HAP-1 (cell line): Measurements from ENCODE around the gene ASPSCR1.

ENCODE experiments used
- DNase-seq, 2 experiments: peaks; one replicate each; pipeline ENCODE4 v3.0.0-alpha.2; 2016 to 2020; ENCODE audit warnings: low spot score in 2 of 2
- H3K27me3 ChIP-seq: fragments of 250-450 bp; sonication (Bioruptor Pico); 2 replicates; pipeline ENCODE4 v1.5.1; 2020; ENCODE audit warnings: low read depth, mild to moderate bottlenecking, moderate library complexity
- H3K36me3 ChIP-seq: fragments of 250-450 bp; sonication (Bioruptor Pico); replicated peaks from 2 replicates; pipeline ENCODE4 v1.5.1; 2020; ENCODE audit warnings: mild to moderate bottlenecking
- H3K4me1 ChIP-seq: fragments of 250-450 bp; sonication (Bioruptor Pico); 2 replicates; pipeline ENCODE4 v1.5.1; 2020; ENCODE audit warnings: mild to moderate bottlenecking
- H3K4me3 ChIP-seq: fragments of 250-450 bp; sonication (Bioruptor Pico); 2 replicates; pipeline ENCODE4 v1.5.1; 2020; ENCODE audit warnings: mild to moderate bottlenecking, moderate library complexity
- H3K9me3 ChIP-seq: fragments of 250-450 bp; sonication (Bioruptor Pico); 2 replicates; pipeline ENCODE4 v1.5.1; 2020; ENCODE audit warnings: mild to moderate bottlenecking, moderate library complexity
- in situ Hi-C: fragments of 300-500 bp; cut with MboI; formaldehyde crosslinking; loops from 3 replicates; pipeline ENCODE4 v1.14.3; 2020; ENCODE audit warnings: low sequenced_read_pairs, inconsistent platforms, mixed read lengths

ASPSCR1 gene

GRCh38 chr17:82025401-82026107 is 48.1 kb downstream of the ASPSCR1 start:
- H3K36me3 ChIP-seq = peaks cover 32% of the 10 kb centered on the region
- no peak for DNase-seq
- H3K4me1 ChIP-seq = peaks cover 11% of the 10 kb centered on the region
- H3K4me3 ChIP-seq = no peak overlapping the region
- H3K27me3 ChIP-seq = no peaks in the 10 kb centered on the region
- H3K9me3 ChIP-seq = no peaks in the 10 kb centered on the region
- in situ Hi-C loops = no loop called here

GRCh38 chr17:82028246-82028645 is 50.8 kb downstream of the ASPSCR1 start:
- in situ Hi-C loops = no loop called here

GRCh38 chr17:82028966-82029365 is 51.5 kb downstream of the ASPSCR1 start:
- no peaks in the 10 kb centered on the region for H3K9me3 ChIP-seq
- peaks cover 6% of the 10 kb centered on the region; the same call in 1 of the 2 replicates for H3K4me1 ChIP-seq
- DNase-seq = no peak
- H3K36me3 ChIP-seq = peaks cover 38% of the 10 kb centered on the region
- no peaks in the 10 kb centered on the region for H3K27me3 ChIP-seq
- H3K4me3 ChIP-seq = no peak overlapping the region
- in situ Hi-C loops = no loop called here

More at GRCh38 chr17:82028246-82028645, 50.8 kb downstream of the ASPSCR1 start:
- H3K4me3 ChIP-seq = no peak overlapping the region
- no peak for DNase-seq
- H3K27me3 ChIP-seq = no peaks in the 10 kb centered on the region
- peaks cover 6% of the 10 kb centered on the region; the same call in 1 of the 2 replicates for H3K4me1 ChIP-seq
- H3K9me3 ChIP-seq = no peaks in the 10 kb centered on the region
- H3K36me3 ChIP-seq = peaks cover 36% of the 10 kb centered on the region

- peaks cover 6% of the 10 kb centered on the region; the same call in 1 of the 2 replicates for H3K4me1 ChIP-seq
- no peaks in the 10 kb centered on the region for H3K27me3 ChIP-seq
- in situ Hi-C loops = no loop called here
- peaks cover 37% of the 10 kb centered on the region for H3K36me3 ChIP-seq
- no peak for DNase-seq
- no peaks in the 10 kb centered on the region for H3K9me3 ChIP-seq
- H3K4me3 ChIP-seq = no peak overlapping the region
Measured at GRCh38 chr17:82029391-82029790, 52.0 kb downstream of the ASPSCR1 start.

GRCh38 chr17:82029990-82030469 is 52.6 kb downstream of the ASPSCR1 start:
- H3K9me3 ChIP-seq = no peaks in the 10 kb centered on the region
- DNase-seq = no peak
- peaks cover 6% of the 10 kb centered on the region; the same call in 1 of the 2 replicates for H3K4me1 ChIP-seq
- in situ Hi-C loops = loop anchor here (5.0 kb wide), 1 partner anchor 127 kb away; no protein-coding TSS in a partner anchor
- H3K27me3 ChIP-seq = no peaks in the 10 kb centered on the region
- H3K4me3 ChIP-seq = peak overlapping the region; percentile 52; the same call in 1 of the 2 replicates
- peaks cover 33% of the 10 kb centered on the region for H3K36me3 ChIP-seq

GRCh38 chr17:82030470-82031302 is 53.3 kb downstream of the ASPSCR1 start:
- Histone ChIP-seq H3K36me3 (peaks cover 37% of the 10 kb centered on the region), H3K9me3 (no peaks in the 10 kb centered on the region), H3K27me3 (no peaks in the 10 kb centered on the region), H3K4me3 (peak overlapping the region; percentile 52), H3K4me1 (peaks cover 6% of the 10 kb centered on the region; the same call in 1 of the 2 replicates)
- in situ Hi-C loops = loop anchor here (5.0 kb wide), 1 partner anchor 127 kb away; no protein-coding TSS in a partner anchor
- DNase-seq = peak; percentile 71 to 91

- in situ Hi-C loops = loop anchor here (5.0 kb wide), 1 partner anchor 126 kb away; no protein-coding TSS in a partner anchor
- H3K9me3 ChIP-seq = no peaks in the 10 kb centered on the region
- no peaks in the 10 kb centered on the region for H3K27me3 ChIP-seq
- peak; percentile 35 to 62 for DNase-seq
- peaks cover 44% of the 10 kb centered on the region for H3K36me3 ChIP-seq
- H3K4me1 ChIP-seq = peaks cover 6% of the 10 kb centered on the region; the same call in 1 of the 2 replicates
- peak within 1 kb of the TSS; percentile 54 for H3K4me3 ChIP-seq
Measured at GRCh38 chr17:82031303-82031884, 54.0 kb downstream of the ASPSCR1 start, which contains the start of gene RAC3. TSS of gene RAC3 (plus strand) at chr17:82031678. CDS start at chr17:82031762, 84 bp downstream.

- H3K4me3 ChIP-seq = peak overlapping the region; percentile 54
- peaks cover 50% of the 10 kb centered on the region for H3K36me3 ChIP-seq
- peak; percentile 32 to 80 for DNase-seq
- no peaks in the 10 kb centered on the region for H3K27me3 ChIP-seq
- in situ Hi-C loops = loop anchor here (5.0 kb wide), 1 partner anchor 125 kb away; no protein-coding TSS in a partner anchor
- no peaks in the 10 kb centered on the region for H3K9me3 ChIP-seq
- H3K4me1 ChIP-seq = peaks cover 6% of the 10 kb centered on the region; the same call in 1 of the 2 replicates
Measured at GRCh38 chr17:82031885-82032627, 54.6 kb downstream of the ASPSCR1 start.

GRCh38 chr17:82033359-82034085 is 56.1 kb downstream of the ASPSCR1 start:
- Histone ChIP-seq H3K4me1 (peaks cover 10% of the 10 kb centered on the region), H3K36me3 (peaks cover 47% of the 10 kb centered on the region), H3K4me3 (no peak overlapping the region), H3K27me3 (no peaks in the 10 kb centered on the region), H3K9me3 (no peaks in the 10 kb centered on the region)
- in situ Hi-C loops = loop anchor here (5.0 kb wide), 1 partner anchor 124 kb away; no protein-coding TSS in a partner anchor
- no peak for DNase-seq

GRCh38 chr17:82034371-82035011 is 57.1 kb downstream of the ASPSCR1 start:
- in situ Hi-C loops = loop anchor here (5.0 kb wide), 1 partner anchor 123 kb away; no protein-coding TSS in a partner anchor
- H3K9me3 ChIP-seq = no peaks in the 10 kb centered on the region
- DNase-seq = no peak
- H3K4me3 ChIP-seq = no peak overlapping the region
- H3K4me1 ChIP-seq = peaks cover 10% of the 10 kb centered on the region
- no peaks in the 10 kb centered on the region for H3K27me3 ChIP-seq
- H3K36me3 ChIP-seq = peaks cover 37% of the 10 kb centered on the region

GRCh38 chr17:82035488-82035887 is 58.1 kb downstream of the ASPSCR1 start:
- Histone ChIP-seq H3K36me3 (peaks cover 29% of the 10 kb centered on the region), H3K4me3 (no peak overlapping the region), H3K4me1 (peaks cover 10% of the 10 kb centered on the region), H3K27me3 (no peaks in the 10 kb centered on the region), H3K9me3 (no peaks in the 10 kb centered on the region)
- in situ Hi-C loops = no loop called here
- DNase-seq = no peak
